Stimulated activated CD4-positive, alpha-beta T cell treated with anti-CD3 and anti-CD28 coated beads, TNF-alpha, amount 100 ng/mL, for 48 hours (primary cell): ENCODE results near the gene TTLL11.
"Not testable (repeated sequence)": the region's sequence is repeated elsewhere in the genome, so short reads cannot be mapped to it uniquely, and the experiment has no call there.

Source experiments
- DNase-seq, 3 donors: peaks; one replicate each; pipeline ENCODE4 v3.0.0-alpha.2; 2020; ENCODE audit warnings: low read depth in 3 of 3

Gene TTLL11

DNA sequence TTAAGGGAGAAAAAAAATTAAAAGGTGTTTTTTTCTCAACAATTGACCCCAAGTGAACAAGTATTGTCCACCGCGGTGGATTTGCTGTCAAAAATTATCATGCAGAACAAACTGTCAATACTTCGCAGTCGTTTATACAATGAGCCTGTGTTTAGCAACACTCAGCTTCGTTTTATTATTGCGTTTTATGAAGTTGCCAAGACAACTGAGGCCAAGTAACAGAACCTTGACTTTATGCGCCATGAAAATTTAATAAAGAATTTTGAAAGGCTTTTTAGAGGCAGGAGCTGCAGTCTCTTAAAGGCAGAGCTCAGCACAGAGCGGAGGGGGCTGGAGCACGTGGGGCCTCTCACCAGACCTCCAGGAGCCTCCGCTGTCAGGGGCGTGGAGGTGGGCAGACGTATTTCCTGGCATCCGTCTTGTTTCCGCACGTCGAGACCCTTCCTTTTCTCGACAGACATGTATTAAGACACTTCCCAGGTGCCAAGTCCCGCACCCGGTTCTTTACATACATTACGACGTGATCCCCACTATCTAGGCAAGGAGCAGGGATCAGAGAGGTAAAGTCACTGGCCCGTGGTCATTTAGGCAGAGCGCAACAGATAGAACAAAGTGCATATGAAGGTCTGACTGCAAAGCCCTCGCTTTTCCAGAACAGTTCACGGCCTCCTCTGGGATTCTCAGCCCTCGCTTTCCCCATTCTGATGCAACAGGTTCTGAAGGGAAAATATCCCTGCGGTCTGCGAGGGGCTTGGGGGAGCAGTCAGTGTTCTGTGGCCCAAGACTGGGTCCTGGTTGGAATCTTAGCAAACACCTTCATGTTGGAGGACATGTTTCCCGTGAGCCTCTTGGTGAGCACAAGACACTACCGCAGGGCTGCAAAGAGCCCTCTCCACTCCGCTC is 277.3 kb downstream of the TTLL11 start:
- no peak for DNase-seq

- no peak for DNase-seq
These were observed 278.0 kb downstream of the TTLL11 start for GRCh38 chr9:121815084-121815483.

DNA sequence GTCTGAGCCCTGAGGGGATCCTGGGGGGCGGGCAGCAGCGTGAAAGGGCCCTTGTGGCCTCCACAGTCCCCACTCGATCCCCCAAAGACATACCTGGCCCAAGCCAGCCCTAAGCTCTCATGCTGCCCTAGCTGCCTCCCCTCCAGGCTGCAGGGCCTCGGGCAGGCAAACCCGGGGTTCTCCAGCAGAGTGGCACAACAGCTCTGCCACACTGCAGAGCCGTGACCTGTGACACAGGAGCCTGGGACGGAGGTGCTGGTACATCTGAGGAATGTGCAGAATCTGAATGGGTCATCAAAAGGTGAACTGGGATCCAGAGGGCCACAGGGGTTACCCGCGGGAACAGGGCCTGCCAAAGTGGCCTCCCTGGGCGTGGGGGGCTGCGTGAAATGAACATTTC is 278.5 kb downstream of the TTLL11 start:
- no peak for DNase-seq

DNA sequence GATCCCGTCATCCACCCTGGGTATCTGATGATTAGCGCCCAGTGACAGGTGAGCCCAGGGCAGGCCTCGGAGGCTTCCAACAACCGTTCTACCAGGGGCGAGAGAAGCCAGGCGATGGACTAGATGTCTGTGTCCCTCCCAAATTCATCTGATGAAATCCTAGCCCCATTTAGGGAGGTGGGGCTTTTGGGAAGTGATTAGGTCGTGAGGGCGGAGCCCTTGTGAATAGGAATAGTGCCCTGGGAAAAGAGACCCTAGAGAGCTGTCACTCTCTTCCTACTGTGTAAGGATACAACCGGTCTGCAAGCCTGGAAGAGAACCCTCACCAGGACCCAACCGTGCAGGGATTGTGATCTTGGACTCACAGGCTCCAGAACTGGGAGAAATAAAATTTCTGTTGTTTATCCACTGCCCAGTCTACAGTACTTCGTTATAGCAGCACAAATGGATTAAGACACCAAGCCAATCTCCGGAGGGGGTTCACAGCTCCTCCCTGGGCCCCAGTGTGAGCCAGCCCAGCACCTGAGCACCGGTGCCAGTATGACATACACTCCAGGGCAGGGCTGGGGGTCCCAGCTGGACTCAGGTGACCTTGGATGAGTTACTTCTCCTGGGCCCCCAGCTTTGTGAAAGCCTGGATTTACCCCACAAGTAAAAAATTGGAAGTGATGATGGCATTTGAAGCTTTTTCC is 279.4 kb downstream of the TTLL11 start:
- DNase-seq: no peak

GRCh38 chr9:121812159-121812735 is 280.9 kb downstream of the TTLL11 start:
- no peak for DNase-seq

DNA sequence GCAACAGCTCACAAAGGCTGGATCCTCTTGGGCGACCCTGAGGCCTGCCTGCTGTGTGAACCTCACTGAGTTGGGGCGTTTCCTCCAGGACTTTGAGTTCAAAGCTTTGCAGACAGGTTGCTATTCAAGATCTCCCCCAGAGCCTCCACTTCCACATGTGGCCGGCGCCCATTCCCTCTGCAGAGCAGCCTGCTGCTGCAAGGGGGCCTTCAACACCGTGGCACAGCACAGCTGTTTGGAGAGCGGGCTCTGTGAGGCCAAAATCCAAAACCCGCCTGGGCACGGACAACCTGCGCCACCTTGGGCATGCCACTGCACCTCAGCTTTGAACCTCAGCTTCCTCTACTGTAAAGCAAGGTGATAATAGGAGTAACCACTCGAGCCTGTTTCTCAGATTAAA is 281.4 kb downstream of the TTLL11 start:
- no peak for DNase-seq

DNA sequence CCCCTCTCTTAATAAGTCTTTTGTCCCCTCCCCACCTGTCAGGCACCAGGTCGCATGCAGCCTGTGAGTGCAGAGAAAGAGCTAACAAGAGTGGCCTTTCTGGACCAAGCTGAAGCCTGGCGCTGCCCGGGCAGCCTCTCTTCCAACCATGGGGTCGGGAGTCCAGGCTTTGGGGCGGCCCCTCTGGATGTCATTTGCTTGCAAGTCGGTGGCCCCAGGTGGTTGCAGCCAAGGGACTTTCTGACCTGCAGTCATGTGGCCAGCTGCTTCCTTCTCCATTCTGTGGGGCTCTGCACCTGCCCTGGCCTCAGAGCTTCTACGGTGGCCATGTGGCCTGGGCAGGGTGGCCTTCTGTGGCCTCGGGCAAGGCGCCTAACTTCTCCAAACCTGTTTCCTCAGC is 282.0 kb downstream of the TTLL11 start:
- no peak for DNase-seq

GRCh38 chr9:121810489-121810888 is 282.6 kb downstream of the TTLL11 start:
- no peak for DNase-seq

- DNase-seq: no peak
These were observed 283.6 kb downstream of the TTLL11 start for GRCh38 chr9:121809356-121810050.

GRCh38 chr9:121808781-121809180 is 284.3 kb downstream of the TTLL11 start:
- no peak for DNase-seq

DNA sequence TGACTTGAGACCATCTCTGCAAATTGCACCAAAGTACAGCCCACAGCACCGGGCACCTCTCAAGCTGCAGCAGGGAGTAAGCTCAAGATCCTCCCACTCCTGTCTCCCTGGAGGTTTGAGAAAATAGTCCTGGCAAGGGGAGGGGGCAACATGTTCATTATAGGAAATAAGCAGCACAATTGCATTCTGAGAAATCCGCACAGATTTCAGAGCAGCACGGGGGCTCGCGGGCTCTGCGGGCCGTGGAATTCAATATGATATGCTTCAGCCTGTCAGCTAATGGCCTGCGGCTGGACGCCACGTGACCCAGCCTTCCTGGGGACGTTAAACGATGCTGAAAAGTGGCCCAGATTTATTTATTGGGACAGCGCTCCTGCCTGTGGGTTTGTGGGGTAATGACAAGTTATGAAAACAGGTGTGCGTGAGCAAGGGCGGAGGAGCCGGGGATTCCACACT is 285.3 kb downstream of the TTLL11 start:
- no peak for DNase-seq

GRCh38 chr9:121807069-121807822 is 285.9 kb downstream of the TTLL11 start:
- DNase-seq: no peak

DNA sequence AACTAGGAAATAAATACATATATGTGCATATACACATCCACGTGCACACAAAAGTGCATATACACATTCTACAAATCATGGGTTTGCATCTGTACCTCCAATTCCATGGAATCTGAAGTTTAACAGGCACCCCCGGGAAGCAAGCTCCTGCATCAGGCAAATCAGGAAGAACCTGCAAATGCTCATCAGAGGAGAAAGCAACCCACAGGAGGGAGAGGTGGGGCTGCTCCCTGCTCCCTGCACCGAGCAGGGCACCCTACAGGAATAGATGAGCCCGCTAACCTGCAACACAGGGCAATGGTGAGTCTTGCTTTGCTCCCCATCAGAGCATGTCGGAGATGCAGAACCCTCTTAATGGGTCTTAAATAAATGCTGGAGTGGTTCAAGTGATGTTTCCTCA is 290.4 kb downstream of the TTLL11 start:
- no peak for DNase-seq

DNA sequence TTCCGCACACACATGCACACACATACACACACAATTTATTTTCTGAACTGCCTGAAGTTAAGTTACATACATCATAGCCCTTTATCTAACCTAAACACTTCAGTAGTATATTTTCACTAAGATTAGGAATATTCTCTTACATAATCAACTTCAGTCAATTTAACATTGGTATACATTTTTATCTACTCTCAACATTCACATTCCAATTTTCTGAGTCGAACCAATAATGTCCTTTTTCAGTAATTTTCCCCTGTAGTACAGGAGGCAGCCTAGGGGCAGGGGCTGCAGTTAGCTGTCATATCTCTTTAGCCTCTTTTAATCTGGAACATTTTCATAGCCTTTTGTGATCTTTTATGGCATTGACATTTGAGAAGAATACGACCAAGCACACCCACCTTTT is 291.5 kb downstream of the TTLL11 start:
- DNase-seq: no peak

DNA sequence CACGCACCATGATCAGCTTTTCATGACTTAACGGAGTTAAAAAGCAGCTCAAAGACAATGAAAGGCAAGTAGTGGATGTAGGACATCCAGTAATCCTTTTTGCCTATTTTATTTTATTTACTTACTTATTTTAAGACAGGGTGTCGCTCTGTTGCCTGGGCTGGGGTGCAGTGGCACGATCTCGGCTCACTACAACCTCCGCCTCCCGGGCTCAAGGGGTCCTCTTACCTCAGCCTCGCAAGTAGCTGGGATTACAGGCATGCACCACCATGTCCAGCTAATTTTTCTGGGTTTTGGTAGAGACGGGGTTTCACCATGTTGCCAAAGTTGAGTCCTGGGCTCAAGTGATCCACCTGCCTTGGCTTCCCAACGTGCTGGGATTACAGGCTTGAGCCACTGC is 292.7 kb downstream of the TTLL11 start:
- DNase-seq: no peak

- DNase-seq: no peak
These were observed 294.2 kb downstream of the TTLL11 start for GRCh38 chr9:121798941-121799340.

DNA sequence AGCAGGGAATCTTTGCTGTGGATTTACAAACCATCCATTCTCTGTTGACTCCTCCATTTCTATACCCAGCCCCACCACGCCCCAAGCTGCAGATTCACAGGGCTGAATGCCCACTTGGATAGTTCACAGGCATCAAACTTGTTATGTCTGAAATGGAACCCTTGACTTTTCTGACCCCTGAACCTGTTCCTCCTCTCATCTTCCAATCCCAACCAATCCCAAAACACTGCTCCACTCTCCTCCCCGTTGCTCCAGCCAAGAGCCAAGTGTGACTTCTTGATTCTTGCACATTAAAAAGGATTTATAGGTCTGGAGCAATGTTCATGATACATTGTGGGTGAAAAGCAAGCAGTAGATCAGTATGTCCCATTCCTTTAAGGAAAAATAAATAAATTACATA is 296.0 kb downstream of the TTLL11 start:
- DNase-seq: no peak

GRCh38 chr9:121794334-121794733 is 298.8 kb downstream of the TTLL11 start:
- not testable (repeated sequence) for DNase-seq

GRCh38 chr9:121792476-121792875 is 300.6 kb downstream of the TTLL11 start:
- not testable (repeated sequence) for DNase-seq

DNA sequence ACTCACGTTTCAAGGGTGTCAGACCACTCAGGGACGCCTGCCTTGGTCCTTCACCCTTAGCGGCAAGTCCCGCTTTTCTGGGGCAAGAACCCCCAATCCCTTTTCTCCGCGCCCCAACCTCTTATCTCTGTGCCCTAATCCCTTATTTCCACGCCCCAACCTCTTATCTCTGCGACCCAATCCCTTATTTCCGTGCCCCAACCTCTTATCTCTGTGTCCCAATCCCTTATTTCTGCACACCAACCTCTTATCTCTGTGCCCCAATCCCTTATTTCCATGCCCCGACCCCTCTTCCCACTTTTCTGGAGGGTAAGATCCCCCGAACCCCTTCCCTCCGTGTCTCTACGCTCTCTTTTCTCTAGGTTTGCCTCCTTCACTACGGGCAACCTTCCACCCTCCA is 302.3 kb downstream of the TTLL11 start:
- DNase-seq: no peak

DNA sequence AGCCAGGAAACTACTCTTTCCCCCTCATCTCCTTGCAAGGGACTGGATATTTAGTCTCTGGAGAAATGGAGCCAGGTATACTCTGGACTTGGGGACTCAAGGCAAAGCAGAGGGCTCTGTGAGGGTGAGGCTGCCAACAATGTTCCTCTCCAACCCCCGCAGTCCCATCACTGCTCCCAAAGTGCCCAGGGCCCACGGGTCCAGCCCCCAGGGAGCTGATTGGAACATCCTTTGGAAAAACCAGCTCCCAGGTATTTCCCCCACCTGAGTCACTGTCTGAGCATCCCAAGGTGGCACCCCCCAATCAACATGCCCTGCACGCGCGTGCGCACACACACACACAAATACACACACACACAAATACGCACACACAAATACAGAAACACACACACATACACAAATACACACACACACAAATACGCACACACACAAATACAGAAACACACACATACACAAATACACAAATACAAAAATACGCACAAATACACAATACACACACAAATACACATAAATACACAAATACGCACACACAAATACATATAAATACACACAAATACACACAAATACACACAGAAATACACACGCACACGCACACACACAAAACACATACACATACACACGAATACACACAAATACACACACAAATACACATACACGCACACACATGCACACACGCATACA is 304.3 kb downstream of the TTLL11 start:
- no peak for DNase-seq
